K562 (cell line): Measurements from ENCODE around the gene F2RL1. TPM values are rescaled to one million over a fixed set of nuclear protein-coding genes. Genes with fewer than 3 reads are reported as not detected.

Source experiments
- BHLHE40 ChIP-seq: IDR thresholded peaks from 2 replicates; pipeline ENCODE4 v1.6.1; 2011; ENCODE audit warnings: low read length, improper control_type of control experiment
- CREM ChIP-seq: IDR thresholded peaks from 2 replicates; pipeline ENCODE4 v1.6.1; 2014; ENCODE audit warnings: antibody characterized with exemption, low read depth
- ETV1 ChIP-seq: fragments of 450-650 bp; conservative IDR thresholded peaks from 2 replicates; pipeline ENCODE4 v1.6.1; 2016; ENCODE audit warnings: missing genetic modification characterization, control low read depth, low read depth, missing compliant biosample characterization
- GATA2 ChIP-seq: sonication (generic); formaldehyde crosslinking; IDR thresholded peaks from 2 replicates; pipeline ENCODE4 v1.4.0; 2020; ENCODE audit warnings: mild to moderate bottlenecking, missing genetic modification reagents
- KHSRP ChIP-seq: fragments of 450-650 bp; IDR thresholded peaks from 2 replicates; pipeline ENCODE4 v1.6.1; 2017
- MAFF ChIP-seq: IDR thresholded peaks from 2 replicates; pipeline ENCODE4 v1.6.1; 2012; ENCODE audit warnings: low read length, improper control_type of control experiment
- MCM7 ChIP-seq, 2 experiments: fragments of 450-650 bp; IDR thresholded peaks; 2 replicates each; pipeline ENCODE4 v1.6.1; 2016 to 2018
- NFIX ChIP-seq: fragments of 250-450 bp; sonication (Bioruptor Pico); IDR thresholded peaks from 2 replicates; pipeline ENCODE4 v1.4.0; 2020; ENCODE audit warnings: low read depth, mild to moderate bottlenecking, moderate library complexity
- NFRKB ChIP-seq: fragments of 450-650 bp; IDR thresholded peaks from 2 replicates; pipeline ENCODE4 v1.6.1; 2016; ENCODE audit warnings: low read depth
- NUFIP1 ChIP-seq: fragments of 450-650 bp; IDR thresholded peaks from 2 replicates; pipeline ENCODE4 v1.6.1; 2018; ENCODE audit not compliant: partially characterized antibody
- SAFB2 ChIP-seq: fragments of 200-400 bp; formaldehyde crosslinking; IDR thresholded peaks from 2 replicates; pipeline ENCODE4 v1.6.1; 2018; ENCODE audit warnings: borderline replicate concordance, low read length, low read depth, moderate library complexity; ENCODE audit not compliant: severe bottlenecking
- SMARCA4 ChIP-seq: fragments of 450-650 bp; IDR thresholded peaks from 2 replicates; pipeline ENCODE4 v1.6.1; 2016
- TEAD4 ChIP-seq, 2 experiments: sonication (generic) in 1 of 2; formaldehyde crosslinking in 1 of 2; IDR thresholded peaks; 2 replicates each; pipeline versions ENCODE4 v1.6.1 to v1.8.0; 2012 to 2022; ENCODE audit warnings: borderline replicate concordance in 1 of 2, inconsistent platforms in 1 of 2, low read length in 1 of 2, mild to moderate bottlenecking in 1 of 2, missing genetic modification reagents in 1 of 2
- WHSC1 ChIP-seq: IDR thresholded peaks from one replicate; pipeline ENCODE4 v1.6.1; 2012; ENCODE audit warnings: low read length, control low read depth, inconsistent platforms
- YY1 ChIP-seq, 3 experiments: IDR thresholded peaks; 2 replicates each; pipeline ENCODE4 v1.6.1; 2011; ENCODE audit warnings: low read length in 2 of 3, mild to moderate bottlenecking in 2 of 3, moderate library complexity in 2 of 3, borderline replicate concordance in 1 of 3, control low read depth in 1 of 3, low read depth in 1 of 3; ENCODE audit not compliant: insufficient read depth in 3 of 3, insufficient replicate concordance in 2 of 3, control insufficient read depth in 1 of 3, insufficient read length in 1 of 3; ENCODE audit errors: extremely low read depth in 1 of 3
- ZBED1 ChIP-seq: IDR thresholded peaks from 2 replicates; pipeline ENCODE4 v1.6.1; 2014
- ZSCAN29 ChIP-seq: fragments of 450-650 bp; IDR thresholded peaks from 2 replicates; pipeline ENCODE4 v1.6.1; 2017
- polyA plus RNA-seq, 8 experiments: library from polyadenylated mRNA; depleted of rRNA in 4 of 8; stranded (reverse) in 5 of 8; unstranded in 3 of 8; fragments of >200 nt; fragmentation: Nextera tagmentation in 2 of 8; fragmentation: Illumina TruSeq in 1 of 8; extraction: Ambion mirVana in 2 of 8; extraction: Trizol in 1 of 8; gene quantifications; 2 replicates each; pipeline versions ENCODE4 v1.2.1 to v1.2.3, GENCODE V29; 2011 to 2014; ENCODE audit warnings: inconsistent platforms in 1 of 8, missing spikeins in 1 of 8
- total RNA-seq, 7 experiments: library from RNA; depleted of rRNA in 6 of 7; stranded (reverse); fragments of >200 nt in 6 of 7; fragmentation: Illumina TruSeq in 2 of 7; extraction: Trizol in 2 of 7; gene quantifications; 2 replicates each; pipeline versions ENCODE4 v1.2.1 to v1.2.3, GENCODE V29; 2011 to 2021; ENCODE audit warnings: low replicate concordance in 1 of 7
- TF ChIP-seq, protein P1 (sequence below): fragments of 450-650 bp; IDR thresholded peaks from 2 replicates; pipeline ENCODE4 v1.6.1; 2016; ENCODE audit warnings: mild to moderate bottlenecking
- TF ChIP-seq, protein P2 (sequence below), 2 experiments: fragments of 450-650 bp; conservative IDR thresholded peaks; 2 replicates each; pipeline ENCODE4 v1.6.1; 2017; ENCODE audit warnings: mild to moderate bottlenecking in 2 of 2, moderate library complexity in 2 of 2
- TF ChIP-seq, protein P3 (sequence below): fragments of 450-650 bp; formaldehyde crosslinking; IDR thresholded peaks from 2 replicates; pipeline ENCODE4 v1.4.0; 2020; ENCODE audit warnings: mild to moderate bottlenecking, moderate library complexity
- TF ChIP-seq, protein P4 (sequence below): sonication (generic); formaldehyde crosslinking; IDR thresholded peaks from 2 replicates; pipeline ENCODE4 v1.8.0; 2022; ENCODE audit warnings: mild to moderate bottlenecking, missing genetic modification reagents
- TF ChIP-seq, protein P5 (sequence below): sonication (generic); formaldehyde crosslinking; IDR thresholded peaks from 2 replicates; pipeline ENCODE4 v1.8.0; 2022; ENCODE audit warnings: missing genetic modification reagents, mild to moderate bottlenecking, borderline replicate concordance

F2RL1 gene
- total and polyA plus RNA-seq, 9 of the 15 experiments (the other 6 are each of a cell fraction or from before 2014, with no cell fraction given), result 0.03 to 0.50 (median 0.27) TPM; not detected in 6

DNA sequence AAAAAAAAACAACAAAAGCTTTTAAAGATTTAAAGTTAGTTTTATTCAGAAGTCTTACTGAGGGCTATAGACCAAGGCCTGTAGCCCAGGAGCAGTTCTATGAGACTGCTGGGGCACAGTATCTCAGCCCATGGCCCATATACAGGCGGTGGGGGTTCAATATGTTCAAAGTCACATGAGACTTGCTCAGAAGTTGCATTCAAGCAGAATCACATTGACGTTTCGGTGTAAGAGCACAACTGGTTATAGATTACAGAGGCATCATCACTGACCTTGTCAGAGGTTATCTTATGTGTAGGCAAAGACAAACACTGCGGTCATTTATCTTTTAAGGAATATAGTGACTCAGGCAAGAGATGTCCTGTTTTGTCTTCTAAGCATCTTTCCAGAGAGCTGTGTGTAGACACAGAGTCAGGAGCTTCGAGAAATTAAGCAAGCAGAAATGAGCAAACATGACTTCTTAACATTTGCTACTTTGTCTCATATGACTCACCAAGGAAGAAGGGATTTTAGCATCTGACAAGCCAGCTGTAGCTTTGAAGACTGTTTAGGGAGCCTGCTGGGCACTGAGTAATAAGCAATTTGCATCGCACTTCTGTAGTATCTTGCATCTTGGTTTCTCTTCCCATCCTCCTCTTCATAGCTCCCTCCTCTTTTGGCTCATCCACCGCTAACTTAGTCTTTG lies 12.9 kb upstream of the F2RL1 start (continued):
- TF ChIP-seq, protein P1, sequence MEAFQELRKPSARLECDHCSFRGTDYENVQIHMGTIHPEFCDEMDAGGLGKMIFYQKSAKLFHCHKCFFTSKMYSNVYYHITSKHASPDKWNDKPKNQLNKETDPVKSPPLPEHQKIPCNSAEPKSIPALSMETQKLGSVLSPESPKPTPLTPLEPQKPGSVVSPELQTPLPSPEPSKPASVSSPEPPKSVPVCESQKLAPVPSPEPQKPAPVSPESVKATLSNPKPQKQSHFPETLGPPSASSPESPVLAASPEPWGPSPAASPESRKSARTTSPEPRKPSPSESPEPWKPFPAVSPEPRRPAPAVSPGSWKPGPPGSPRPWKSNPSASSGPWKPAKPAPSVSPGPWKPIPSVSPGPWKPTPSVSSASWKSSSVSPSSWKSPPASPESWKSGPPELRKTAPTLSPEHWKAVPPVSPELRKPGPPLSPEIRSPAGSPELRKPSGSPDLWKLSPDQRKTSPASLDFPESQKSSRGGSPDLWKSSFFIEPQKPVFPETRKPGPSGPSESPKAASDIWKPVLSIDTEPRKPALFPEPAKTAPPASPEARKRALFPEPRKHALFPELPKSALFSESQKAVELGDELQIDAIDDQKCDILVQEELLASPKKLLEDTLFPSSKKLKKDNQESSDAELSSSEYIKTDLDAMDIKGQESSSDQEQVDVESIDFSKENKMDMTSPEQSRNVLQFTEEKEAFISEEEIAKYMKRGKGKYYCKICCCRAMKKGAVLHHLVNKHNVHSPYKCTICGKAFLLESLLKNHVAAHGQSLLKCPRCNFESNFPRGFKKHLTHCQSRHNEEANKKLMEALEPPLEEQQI, result no peak
- TF ChIP-seq NFIX, result no peak
- TF ChIP-seq GATA2 (CRISPR knock-in tag), result no peak
- peak; percentile 46; the same call in 1 of the 2 replicates for TF ChIP-seq MAFF
- TF ChIP-seq CREM, result peak; percentile 65
- TF ChIP-seq SAFB2, result no peak
- TF ChIP-seq NFRKB, result no peak
- TF ChIP-seq SMARCA4, result peak; percentile 83
- TF ChIP-seq, protein P2, sequence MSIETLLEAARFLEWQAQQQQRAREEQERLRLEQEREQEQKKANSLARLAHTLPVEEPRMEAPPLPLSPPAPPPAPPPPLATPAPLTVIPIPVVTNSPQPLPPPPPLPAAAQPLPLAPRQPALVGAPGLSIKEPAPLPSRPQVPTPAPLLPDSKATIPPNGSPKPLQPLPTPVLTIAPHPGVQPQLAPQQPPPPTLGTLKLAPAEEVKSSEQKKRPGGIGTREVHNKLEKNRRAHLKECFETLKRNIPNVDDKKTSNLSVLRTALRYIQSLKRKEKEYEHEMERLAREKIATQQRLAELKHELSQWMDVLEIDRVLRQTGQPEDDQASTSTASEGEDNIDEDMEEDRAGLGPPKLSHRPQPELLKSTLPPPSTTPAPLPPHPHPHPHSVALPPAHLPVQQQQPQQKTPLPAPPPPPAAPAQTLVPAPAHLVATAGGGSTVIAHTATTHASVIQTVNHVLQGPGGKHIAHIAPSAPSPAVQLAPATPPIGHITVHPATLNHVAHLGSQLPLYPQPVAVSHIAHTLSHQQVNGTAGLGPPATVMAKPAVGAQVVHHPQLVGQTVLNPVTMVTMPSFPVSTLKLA (conservative IDR thresholded peaks at IDR 0.05), result 0 out of 4 replicates have a peak, but pooled peaks of 1 of the 2 experiments have one; percentile 41
- no peak for TF ChIP-seq MCM7 (IDR thresholded peaks at IDR 0.05)
- TF ChIP-seq WHSC1, result no peak
- TF ChIP-seq, protein P3, sequence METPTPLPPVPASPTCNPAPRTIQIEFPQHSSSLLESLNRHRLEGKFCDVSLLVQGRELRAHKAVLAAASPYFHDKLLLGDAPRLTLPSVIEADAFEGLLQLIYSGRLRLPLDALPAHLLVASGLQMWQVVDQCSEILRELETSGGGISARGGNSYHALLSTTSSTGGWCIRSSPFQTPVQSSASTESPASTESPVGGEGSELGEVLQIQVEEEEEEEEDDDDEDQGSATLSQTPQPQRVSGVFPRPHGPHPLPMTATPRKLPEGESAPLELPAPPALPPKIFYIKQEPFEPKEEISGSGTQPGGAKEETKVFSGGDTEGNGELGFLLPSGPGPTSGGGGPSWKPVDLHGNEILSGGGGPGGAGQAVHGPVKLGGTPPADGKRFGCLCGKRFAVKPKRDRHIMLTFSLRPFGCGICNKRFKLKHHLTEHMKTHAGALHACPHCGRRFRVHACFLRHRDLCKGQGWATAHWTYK (CRISPR knock-in tag), result no peak
- no peak for TF ChIP-seq NUFIP1
- peak; percentile 53 for TF ChIP-seq TEAD4 (IDR thresholded peaks at IDR 0.05; ENCODE audit: low read length)
- TF ChIP-seq TEAD4 (CRISPR knock-in tag; IDR thresholded peaks at IDR 0.05; ENCODE audit: borderline replicate concordance), result no peak
- TF ChIP-seq ETV1 (tag), result no peak
- no peak for TF ChIP-seq KHSRP
- peak; percentile 47; the same call in 1 of the 2 replicates for TF ChIP-seq BHLHE40
- TF ChIP-seq ZSCAN29, result no peak
- TF ChIP-seq, protein P4, sequence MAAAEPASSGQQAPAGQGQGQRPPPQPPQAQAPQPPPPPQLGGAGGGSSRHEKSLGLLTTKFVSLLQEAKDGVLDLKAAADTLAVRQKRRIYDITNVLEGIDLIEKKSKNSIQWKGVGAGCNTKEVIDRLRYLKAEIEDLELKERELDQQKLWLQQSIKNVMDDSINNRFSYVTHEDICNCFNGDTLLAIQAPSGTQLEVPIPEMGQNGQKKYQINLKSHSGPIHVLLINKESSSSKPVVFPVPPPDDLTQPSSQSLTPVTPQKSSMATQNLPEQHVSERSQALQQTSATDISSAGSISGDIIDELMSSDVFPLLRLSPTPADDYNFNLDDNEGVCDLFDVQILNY, result no peak
- TF ChIP-seq ZBED1, result no peak
- TF ChIP-seq YY1 (IDR thresholded peaks at IDR 0.05; ENCODE audit: borderline replicate concordance in 1 of 3, control insufficient read depth in 1 of 3, extremely low read depth in 1 of 3, insufficient read depth in 3 of 3, insufficient read length in 1 of 3, insufficient replicate concordance in 2 of 3, low read depth in 1 of 3, low read length in 2 of 3), result no peak
- TF ChIP-seq, protein P5, sequence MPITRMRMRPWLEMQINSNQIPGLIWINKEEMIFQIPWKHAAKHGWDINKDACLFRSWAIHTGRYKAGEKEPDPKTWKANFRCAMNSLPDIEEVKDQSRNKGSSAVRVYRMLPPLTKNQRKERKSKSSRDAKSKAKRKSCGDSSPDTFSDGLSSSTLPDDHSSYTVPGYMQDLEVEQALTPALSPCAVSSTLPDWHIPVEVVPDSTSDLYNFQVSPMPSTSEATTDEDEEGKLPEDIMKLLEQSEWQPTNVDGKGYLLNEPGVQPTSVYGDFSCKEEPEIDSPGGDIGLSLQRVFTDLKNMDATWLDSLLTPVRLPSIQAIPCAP (CRISPR knock-in tag), result no peak
